HCT116 (cell line): ENCODE measurements around the gene ERMN. TPM values are rescaled to one million over a fixed set of nuclear protein-coding genes. Genes with fewer than 3 reads are reported as not detected.

ENCODE experiments used
- ATAC-seq: fragments of 200-7000 bp; cut with Tn5 transposase; 2 replicates; pipeline ENCODE4 v1.9.1; 2020; ENCODE audit warnings: mild to moderate bottlenecking, moderate library complexity
- BruUV-seq: library from RNA; stranded (reverse); fragments of 400-500 nt; replicated peaks from 2 replicates; lab custom pipeline; 2021; lab: Mats Ljungman, UMichigan
- CTCF ChIA-PET: fragments of 300-600 bp; sonication (Branson Sonifier 250); formaldehyde crosslinking; loops from one replicate; lab custom pipeline; 2021; ENCODE audit warnings: antibody characterized with exemption; lab: Charles Lee
- POLR2A ChIA-PET: fragments of 300-600, 350-600 bp; sonication (Branson Sonifier 250); formaldehyde crosslinking; loops from one replicate; lab custom pipeline; 2021; ENCODE audit warnings: antibody characterized with exemption; lab: Charles Lee
- RAD21 ChIA-PET, 2 experiments: fragments of 300-600 bp; sonication (Branson Sonifier 250); formaldehyde crosslinking; loops; one replicate each; lab custom pipeline; 2023; ENCODE audit warnings: low total read pairs in 2 of 2; ENCODE audit not compliant: uncharacterized antibody in 2 of 2, unreplicated experiment in 2 of 2, low non-redundant PET in 1 of 2; lab: Charles Lee
- DNase-seq: peaks from one replicate; pipeline ENCODE4 v3.0.0-alpha.2; 2010; ENCODE audit warnings: low read depth, low spot score
- H2AFZ ChIP-seq: fragments of 200-600 bp; shearing (Covaris generic), sonication (generic); 2 replicates; pipeline ENCODE4 v1.6.1; 2017; ENCODE audit warnings: low read depth, mixed run types, mixed read lengths, antibody characterized with exemption, low read length; ENCODE audit not compliant: poor library complexity, severe bottlenecking
- H3K27ac ChIP-seq: 2 replicates; pipeline ENCODE4 v1.5.1; 2012; ENCODE audit warnings: low read depth, low read length
- H3K27me3 ChIP-seq: fragments of 200-600 bp; sonication (generic); 2 replicates; pipeline ENCODE4 v1.6.1; 2016; ENCODE audit warnings: mixed run types, low read length, mixed read lengths; ENCODE audit not compliant: insufficient read depth
- H3K36me3 ChIP-seq, 2 experiments: fragments of 200-500 bp in 1 of 2; fragments of 200-600 bp in 1 of 2; sonication (Bioruptor generic) in 1 of 2; sonication (generic) in 1 of 2; 2 replicates each; pipeline versions ENCODE4 v1.5.1 to v1.6.1; 2014 to 2016; ENCODE audit warnings: low read length in 2 of 2, inconsistent platforms in 1 of 2, mixed read lengths in 1 of 2, mixed run types in 1 of 2; ENCODE audit not compliant: insufficient read depth in 2 of 2, control insufficient read depth in 1 of 2
- H3K4me1 ChIP-seq, 2 experiments: fragments of 200-600 bp in 1 of 2; sonication (generic) in 1 of 2; 2 replicates each; pipeline versions ENCODE4 v1.5.1 to v1.6.1; 2012 to 2017; ENCODE audit warnings: low read length in 2 of 2, inconsistent platforms in 1 of 2, mild to moderate bottlenecking in 1 of 2, mixed read lengths in 1 of 2, mixed run types in 1 of 2, moderate library complexity in 1 of 2; ENCODE audit not compliant: insufficient read depth in 2 of 2, control insufficient read depth in 1 of 2
- H3K4me2 ChIP-seq: fragments of 200-600 bp; sonication (generic); 2 replicates; pipeline ENCODE4 v1.6.1; 2017; ENCODE audit warnings: mixed run types, low read length, mixed read lengths
- H3K4me3 ChIP-seq, 2 experiments: fragments of 200-600 bp in 1 of 2; sonication (generic) in 1 of 2; replicated peaks in 1 of 2; 2 replicates each; pipeline ENCODE4 v1.5.1; 2011 to 2016; ENCODE audit warnings: low read length in 2 of 2, control low read depth in 1 of 2, low read depth in 1 of 2, mild to moderate bottlenecking in 1 of 2, mixed read lengths in 1 of 2, mixed run types in 1 of 2
- H3K79me2 ChIP-seq: fragments of 200-600 bp; sonication (generic); 2 replicates; pipeline ENCODE4 v1.6.1; 2017; ENCODE audit warnings: mild to moderate bottlenecking, mixed run types, low read length, moderate library complexity, mixed read lengths; ENCODE audit not compliant: insufficient read depth
- H3K9ac ChIP-seq: fragments of 200-600 bp; sonication (generic); 2 replicates; pipeline ENCODE4 v1.6.1; 2016; ENCODE audit warnings: low read length, mixed read lengths
- H3K9me2 ChIP-seq: fragments of 200-600 bp; sonication (generic), shearing (Covaris generic); 2 replicates; pipeline ENCODE4 v1.6.1; 2017; ENCODE audit warnings: mixed run types, mild to moderate bottlenecking, moderate library complexity; ENCODE audit not compliant: insufficient read depth
- H3K9me3 ChIP-seq, 2 experiments: fragments of 200-500 bp in 1 of 2; fragments of 200-600 bp in 1 of 2; sonication (Bioruptor generic) in 1 of 2; sonication (generic) in 1 of 2; 2 replicates each; pipeline ENCODE4 v1.6.1; 2014 to 2017; ENCODE audit warnings: low read length in 2 of 2, mixed read lengths in 2 of 2, inconsistent platforms in 1 of 2, low read depth in 1 of 2, mild to moderate bottlenecking in 1 of 2, mixed run types in 1 of 2, moderate library complexity in 1 of 2; ENCODE audit not compliant: control insufficient read depth in 1 of 2, insufficient read depth in 1 of 2
- H4K20me1 ChIP-seq: fragments of 200-600 bp; sonication (generic), shearing (Covaris generic); 2 replicates; pipeline ENCODE4 v1.6.1; 2017; ENCODE audit warnings: mixed run types, mild to moderate bottlenecking, moderate library complexity; ENCODE audit not compliant: insufficient read depth
- ATF3 ChIP-seq: IDR thresholded peaks from 2 replicates; pipeline ENCODE4 v1.6.1; 2012
- CBX3 ChIP-seq: IDR thresholded peaks from 2 replicates; pipeline ENCODE4 v1.6.1; 2012; ENCODE audit warnings: low read depth
- ELF1 ChIP-seq: IDR thresholded peaks from 2 replicates; pipeline ENCODE4 v1.6.1; 2012; ENCODE audit warnings: low read depth, borderline replicate concordance
- EZH2 ChIP-seq: fragments of 200-600 bp; sonication (generic); IDR thresholded peaks from 2 replicates; pipeline ENCODE4 v1.6.1; 2017; ENCODE audit warnings: antibody characterized with exemption, mixed run types
- EZH2phosphoT487 ChIP-seq: fragments of 200-600 bp; IDR thresholded peaks from 2 replicates; pipeline ENCODE4 v1.6.1; 2018; ENCODE audit warnings: antibody characterized with exemption, borderline replicate concordance
- JUND ChIP-seq: IDR thresholded peaks from 2 replicates; pipeline ENCODE4 v1.6.1; 2012
- MAX ChIP-seq: IDR thresholded peaks from 2 replicates; pipeline ENCODE4 v1.6.1; 2012
- POLR2A ChIP-seq: IDR thresholded peaks from 2 replicates; pipeline ENCODE4 v1.7.0; 2011; ENCODE audit warnings: borderline replicate concordance; ENCODE audit not compliant: insufficient read depth, insufficient read length; ENCODE audit errors: extremely low read depth
- REST ChIP-seq: IDR thresholded peaks from 2 replicates; pipeline ENCODE4 v1.6.1; 2012; ENCODE audit warnings: low read depth
- SRF ChIP-seq: IDR thresholded peaks from 2 replicates; pipeline ENCODE4 v1.6.1; 2012; ENCODE audit warnings: low read depth
- YY1 ChIP-seq: IDR thresholded peaks from 2 replicates; pipeline ENCODE4 v1.6.1; 2011; ENCODE audit warnings: low read length, low read depth, moderate library complexity, mild to moderate bottlenecking; ENCODE audit not compliant: insufficient replicate concordance; ENCODE audit errors: extremely low read depth
- ZBTB33 ChIP-seq: IDR thresholded peaks from 2 replicates; pipeline ENCODE4 v1.6.1; 2011; ENCODE audit warnings: mild to moderate bottlenecking, low read length, moderate library complexity; ENCODE audit not compliant: insufficient replicate concordance; ENCODE audit errors: extremely low read depth
- ZNF274 ChIP-seq: fragments of 200-500 bp; sonication (Bioruptor generic); IDR thresholded peaks from 2 replicates; pipeline ENCODE4 v1.6.1; 2014; ENCODE audit warnings: mild to moderate bottlenecking, low read depth, low read length, inconsistent platforms
- intact Hi-C: fragments of 100-400 bp; cut with micrococcal nuclease; formaldehyde crosslinking; loops from 2 replicates; pipeline ENCODE4 v1.10.0; 2022
- total RNA-seq: library from RNA; stranded (reverse); gene quantifications from one replicate; pipeline ENCODE4 v1.2.1, GENCODE V29; 2021; ENCODE audit not compliant: unreplicated experiment

The ERMN gene
- total RNA-seq, 1 experiment from 2014 or later, result not detected

GRCh38 chr2:157367704-157368103 lies 42.1 kb upstream of the ERMN start (continued):
- TF ChIP-seq ZBTB33 (no peak), ELF1 (no peak)

GRCh38 chr2:157364257-157364974 lies 38.8 kb upstream of the ERMN start:
- Histone ChIP-seq H4K20me1 (no peaks in the 10 kb centered on the region), H3K9me3 (no peaks in the 10 kb centered on the region), H3K27ac (no peak overlapping the region), H3K4me1 (no peaks in the 10 kb centered on the region), H2AFZ (no peak overlapping the region), H3K4me2 (no peak overlapping the region), H3K9ac (no peak overlapping the region), H3K79me2 (no peaks in the 10 kb centered on the region), H3K27me3 (no peaks in the 10 kb centered on the region), H3K4me3 (no peak overlapping the region), H3K36me3 (no peaks in the 10 kb centered on the region), H3K9me2 (no peaks in the 10 kb centered on the region)
- no peak for ATAC-seq
- BruUV-seq, result no TSS peak
- intact Hi-C loops, result no loop called here
- TF ChIP-seq EZH2 (no peak), MAX (no peak), EZH2phosphoT487 (no peak), ZNF274 (no peak), JUND (no peak), REST (no peak), YY1 (no peak), POLR2A (no peak), CBX3 (no peak), ATF3 (no peak), SRF (no peak)
- ChIA-PET POLR2A (no interaction called here), CTCF (no interaction called here), RAD21 (no interaction called here)
- DNase-seq, result no peak
